HL-60 (cell line): Measurements from ENCODE around the gene PPP1R37.

Experiments used
- GABPA ChIP-seq: IDR thresholded peaks from 2 replicates; pipeline ENCODE4 v1.6.1; 2012; ENCODE audit warnings: low read depth
- POLR2AphosphoS5 ChIP-seq: IDR thresholded peaks from 2 replicates; pipeline ENCODE4 v1.6.1; 2012; ENCODE audit warnings: low read depth
- REST ChIP-seq: IDR thresholded peaks from 2 replicates; pipeline ENCODE4 v1.6.1; 2012; ENCODE audit warnings: low read depth; ENCODE audit not compliant: insufficient replicate concordance
- SPI1 ChIP-seq: IDR thresholded peaks from 2 replicates; pipeline ENCODE4 v1.6.1; 2012; ENCODE audit warnings: low read depth, mild to moderate bottlenecking, borderline replicate concordance
- TF ChIP-seq, protein P1 (sequence below): IDR thresholded peaks from one replicate; pipeline ENCODE4 v1.5.1; 2011; ENCODE audit warnings: low read length, control low read depth, inconsistent platforms; ENCODE audit not compliant: insufficient read depth

GRCh38 chr19:45159210-45159970, 66.4 kb downstream of the PPP1R37 start:
- TF ChIP-seq, protein P1, sequence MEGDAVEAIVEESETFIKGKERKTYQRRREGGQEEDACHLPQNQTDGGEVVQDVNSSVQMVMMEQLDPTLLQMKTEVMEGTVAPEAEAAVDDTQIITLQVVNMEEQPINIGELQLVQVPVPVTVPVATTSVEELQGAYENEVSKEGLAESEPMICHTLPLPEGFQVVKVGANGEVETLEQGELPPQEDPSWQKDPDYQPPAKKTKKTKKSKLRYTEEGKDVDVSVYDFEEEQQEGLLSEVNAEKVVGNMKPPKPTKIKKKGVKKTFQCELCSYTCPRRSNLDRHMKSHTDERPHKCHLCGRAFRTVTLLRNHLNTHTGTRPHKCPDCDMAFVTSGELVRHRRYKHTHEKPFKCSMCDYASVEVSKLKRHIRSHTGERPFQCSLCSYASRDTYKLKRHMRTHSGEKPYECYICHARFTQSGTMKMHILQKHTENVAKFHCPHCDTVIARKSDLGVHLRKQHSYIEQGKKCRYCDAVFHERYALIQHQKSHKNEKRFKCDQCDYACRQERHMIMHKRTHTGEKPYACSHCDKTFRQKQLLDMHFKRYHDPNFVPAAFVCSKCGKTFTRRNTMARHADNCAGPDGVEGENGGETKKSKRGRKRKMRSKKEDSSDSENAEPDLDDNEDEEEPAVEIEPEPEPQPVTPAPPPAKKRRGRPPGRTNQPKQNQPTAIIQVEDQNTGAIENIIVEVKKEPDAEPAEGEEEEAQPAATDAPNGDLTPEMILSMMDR: no peak
- TF ChIP-seq POLR2AphosphoS5 (no peak), GABPA (no peak), REST (no peak), SPI1 (no peak)
